Activated T-helper 2 cell treated with anti-CD3 and anti-CD28 coated beads, Interferon-gamma antibody, Interleukin-2, Interleukin-4, amounts not matched to agents 10 μg/mL and 5 μg/mL and 100 μg/mL, durations not matched to agents 14 hours and 24 hours and 36 hours (primary cell): ENCODE results near the gene NPY4R. TPM values are rescaled to one million over a fixed set of nuclear protein-coding genes. Genes with fewer than 3 reads are reported as not detected.
"Not testable (repeated sequence)": the region's sequence is repeated elsewhere in the genome, so short reads cannot be mapped to it uniquely, and the experiment has no call there.

Experiments used
- DNase-seq: peaks from one replicate; pipeline ENCODE4 v3.0.0; 2021; ENCODE audit warnings: low spot score
- H3K27ac Mint-ChIP-seq: one replicate; pipeline ENCODE4 v1.8.0; 2021; ENCODE audit warnings: mixed read lengths
- H3K27me3 Mint-ChIP-seq: one replicate; pipeline ENCODE4 v1.8.0; 2021; ENCODE audit warnings: low read depth, mixed read lengths
- H3K36me3 Mint-ChIP-seq: one replicate; pipeline ENCODE4 v1.8.0; 2021; ENCODE audit warnings: low read depth, mixed read lengths
- H3K4me1 Mint-ChIP-seq: one replicate; pipeline ENCODE4 v1.8.0; 2021; ENCODE audit warnings: low read depth, mixed read lengths
- H3K4me3 Mint-ChIP-seq: one replicate; pipeline ENCODE4 v1.8.0; 2021; ENCODE audit warnings: low read depth, mild to moderate bottlenecking, moderate library complexity, mixed read lengths
- H3K9me3 Mint-ChIP-seq: one replicate; pipeline ENCODE4 v1.8.0; 2021; ENCODE audit warnings: mixed read lengths
- intact Hi-C: fragments of 100-400 bp; cut with micrococcal nuclease; formaldehyde crosslinking; loops from one replicate; pipeline ENCODE4 v1.15.1; 2023
- total RNA-seq: library from RNA; stranded (reverse); gene quantifications from 2 replicates; pipeline ENCODE4 v1.2.3, GENCODE V29; 2022

NPY4R gene
- total RNA-seq, 1 donor from 2014 or later, result not detected

GRCh38 chr10:46445389-46446122 is 20.2 kb downstream of the NPY4R start:
- DNase-seq, H3K9me3 Mint-ChIP-seq, H3K4me1 Mint-ChIP-seq, H3K27ac Mint-ChIP-seq, intact Hi-C loops, H3K27me3 Mint-ChIP-seq, H3K36me3 Mint-ChIP-seq, H3K4me3 Mint-ChIP-seq: not testable (repeated sequence)

GRCh38 chr10:46443422-46443821 is 22.3 kb downstream of the NPY4R start:
- DNase-seq, H3K4me1 Mint-ChIP-seq, H3K36me3 Mint-ChIP-seq, H3K27ac Mint-ChIP-seq, intact Hi-C loops, H3K27me3 Mint-ChIP-seq, H3K9me3 Mint-ChIP-seq, H3K4me3 Mint-ChIP-seq: not testable (repeated sequence)

- H3K4me1 Mint-ChIP-seq, H3K27me3 Mint-ChIP-seq, DNase-seq, H3K36me3 Mint-ChIP-seq, H3K27ac Mint-ChIP-seq, H3K9me3 Mint-ChIP-seq, intact Hi-C loops, H3K4me3 Mint-ChIP-seq: not testable (repeated sequence)
These were observed 23.0 kb downstream of the NPY4R start for GRCh38 chr10:46442706-46443275.

- H3K27ac Mint-ChIP-seq, H3K27me3 Mint-ChIP-seq, DNase-seq, H3K9me3 Mint-ChIP-seq, H3K36me3 Mint-ChIP-seq, intact Hi-C loops, H3K4me3 Mint-ChIP-seq, H3K4me1 Mint-ChIP-seq: not testable (repeated sequence)
These were observed 23.9 kb downstream of the NPY4R start for GRCh38 chr10:46441837-46442278.

DNA sequence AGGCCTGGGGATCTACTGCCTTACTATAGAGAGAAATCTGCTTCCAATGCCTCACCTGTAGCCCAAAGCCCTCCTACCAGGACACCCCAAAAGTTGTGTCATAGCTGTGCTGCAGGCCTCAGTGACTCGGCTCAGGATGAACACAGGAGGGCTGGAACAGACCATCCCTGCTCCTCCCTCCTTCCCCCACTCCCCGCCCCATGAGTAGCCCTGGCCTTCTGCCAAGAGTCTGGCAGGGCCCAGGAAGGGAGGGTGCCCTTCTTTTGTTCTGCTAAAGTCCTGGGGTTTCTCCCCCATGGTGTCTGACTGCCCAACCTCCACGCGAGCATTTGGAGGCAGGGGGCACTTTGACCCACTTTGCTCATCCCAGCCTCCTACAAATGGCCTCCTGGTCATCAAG is 24.8 kb downstream of the NPY4R start:
- not testable (repeated sequence) for H3K4me1 Mint-ChIP-seq, DNase-seq

GRCh38 chr10:46423550-46423949 is 42.2 kb downstream of the NPY4R start:
- H3K9me3 Mint-ChIP-seq, H3K4me3 Mint-ChIP-seq, intact Hi-C loops, H3K36me3 Mint-ChIP-seq, DNase-seq, H3K27me3 Mint-ChIP-seq, H3K27ac Mint-ChIP-seq, H3K4me1 Mint-ChIP-seq: not testable (repeated sequence)

More for the DNA sequence above, 24.8 kb downstream of the NPY4R start:
- intact Hi-C loops, H3K4me3 Mint-ChIP-seq, H3K36me3 Mint-ChIP-seq, H3K27ac Mint-ChIP-seq, H3K27me3 Mint-ChIP-seq, H3K9me3 Mint-ChIP-seq: not testable (repeated sequence)

GRCh38 chr10:46419570-46420379 is 46.0 kb downstream of the NPY4R start:
- intact Hi-C loops, H3K27me3 Mint-ChIP-seq, H3K27ac Mint-ChIP-seq, DNase-seq, H3K4me1 Mint-ChIP-seq, H3K9me3 Mint-ChIP-seq, H3K36me3 Mint-ChIP-seq, H3K4me3 Mint-ChIP-seq: not testable (repeated sequence)

DNA sequence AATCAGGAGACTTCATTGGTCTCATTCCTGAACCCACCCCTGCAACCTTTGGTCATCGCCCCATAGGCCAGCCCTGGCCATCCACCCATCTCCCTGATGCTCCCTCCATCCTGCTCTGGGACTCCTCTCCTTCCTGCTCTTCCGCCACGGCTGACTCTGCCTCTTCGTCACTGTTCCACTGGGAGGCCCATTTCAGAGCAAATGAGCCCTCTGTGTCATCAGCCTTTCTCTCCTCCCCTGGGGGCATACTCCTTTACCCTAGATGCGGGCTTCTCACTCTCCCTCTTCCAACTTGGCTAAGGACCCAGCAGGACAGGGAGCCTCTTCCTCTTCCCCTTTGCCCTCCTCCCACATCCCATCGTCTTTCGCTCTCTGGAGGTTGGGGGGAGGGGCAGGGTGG is 47.5 kb downstream of the NPY4R start:
- not testable (repeated sequence) for H3K4me1 Mint-ChIP-seq, DNase-seq, H3K27me3 Mint-ChIP-seq

GRCh38 chr10:46415291-46415690 is 50.5 kb downstream of the NPY4R start:
- H3K4me3 Mint-ChIP-seq, H3K27ac Mint-ChIP-seq, intact Hi-C loops: not testable (repeated sequence)

More for the DNA sequence above, 47.5 kb downstream of the NPY4R start:
- H3K36me3 Mint-ChIP-seq, H3K4me3 Mint-ChIP-seq, intact Hi-C loops, H3K9me3 Mint-ChIP-seq, H3K27ac Mint-ChIP-seq: not testable (repeated sequence)

DNA sequence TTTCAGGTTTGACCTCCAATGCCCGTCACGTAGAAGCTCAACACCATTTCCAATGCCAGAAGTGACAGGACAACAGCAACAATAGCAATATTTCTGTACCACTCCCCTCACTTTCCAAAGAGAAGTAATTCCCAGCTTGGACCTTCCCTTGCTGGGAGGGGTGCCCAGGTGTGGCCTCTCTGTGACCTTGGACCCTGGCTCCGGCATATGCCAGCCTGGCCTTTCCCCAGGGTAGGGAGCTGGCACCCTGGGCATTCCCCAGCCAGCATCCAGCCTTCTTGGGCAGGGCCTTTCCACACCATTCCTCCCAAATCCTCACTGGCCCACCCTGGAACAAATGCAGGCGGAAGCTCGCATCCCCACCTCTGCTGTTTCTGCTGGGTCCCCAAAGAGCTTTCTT is 53.1 kb downstream of the NPY4R start:
- H3K36me3 Mint-ChIP-seq, DNase-seq, H3K9me3 Mint-ChIP-seq, H3K27me3 Mint-ChIP-seq, intact Hi-C loops, H3K4me1 Mint-ChIP-seq, H3K27ac Mint-ChIP-seq, H3K4me3 Mint-ChIP-seq: not testable (repeated sequence)

More at GRCh38 chr10:46415291-46415690, 50.5 kb downstream of the NPY4R start:
- not testable (repeated sequence) for H3K9me3 Mint-ChIP-seq, H3K36me3 Mint-ChIP-seq, H3K27me3 Mint-ChIP-seq, DNase-seq, H3K4me1 Mint-ChIP-seq

DNA sequence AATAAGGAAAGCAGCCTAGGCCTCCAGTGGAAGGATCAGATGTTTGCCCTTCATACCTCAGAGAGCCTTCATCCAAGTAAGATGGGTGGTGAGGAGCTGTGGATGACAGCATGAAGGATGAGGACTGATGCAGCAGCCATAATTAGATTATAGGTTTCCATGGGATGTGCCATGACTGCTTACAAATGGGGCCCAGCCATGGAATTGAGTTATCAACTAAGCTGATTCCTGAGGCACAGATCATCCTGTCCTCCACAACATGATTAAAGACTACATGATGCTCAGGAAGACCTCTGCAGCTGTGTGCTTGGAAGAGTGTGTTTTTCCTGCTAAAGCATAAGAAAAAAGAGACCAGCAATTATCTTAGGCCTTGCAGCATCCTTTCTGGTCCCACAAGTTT is 54.6 kb downstream of the NPY4R start:
- H3K4me3 Mint-ChIP-seq, H3K27ac Mint-ChIP-seq, intact Hi-C loops, H3K9me3 Mint-ChIP-seq, H3K36me3 Mint-ChIP-seq, DNase-seq, H3K27me3 Mint-ChIP-seq, H3K4me1 Mint-ChIP-seq: not testable (repeated sequence)
